SH-SY5Y (cell line): ENCODE results near the gene ULK4.

ENCODE experiments used
- GATA2 ChIP-seq: IDR thresholded peaks from 2 replicates; pipeline ENCODE4 v1.6.1; 2011; ENCODE audit warnings: mild to moderate bottlenecking, low read depth, low read length
- GATA3 ChIP-seq: IDR thresholded peaks from 2 replicates; pipeline ENCODE4 v1.6.1; 2011; ENCODE audit warnings: low read depth, mild to moderate bottlenecking, low read length, moderate library complexity

DNA sequence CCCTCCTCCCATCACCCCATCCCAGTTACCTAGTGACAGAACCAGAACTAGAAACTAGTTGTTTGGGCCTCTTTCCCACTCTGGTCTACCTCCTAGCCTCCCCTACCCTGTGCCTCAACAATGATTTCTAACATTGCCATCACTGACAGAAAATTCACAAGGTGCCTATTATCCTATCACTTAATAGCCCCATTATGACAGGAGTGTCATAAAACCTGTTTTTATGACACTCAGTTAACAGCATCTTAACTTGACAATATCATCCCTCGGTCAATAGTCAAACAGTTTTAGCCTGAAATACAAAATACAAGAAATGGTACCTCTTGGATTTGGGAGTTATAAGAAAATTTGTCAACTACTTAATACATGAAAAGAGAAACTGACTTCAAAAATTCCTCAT lies 46.5 kb downstream of the ULK4 start:
- no peak for TF ChIP-seq GATA2
- no peak for TF ChIP-seq GATA3
